ENCODE data around the gene N4BP2. TPM values are rescaled to one million over a fixed set of nuclear protein-coding genes. Genes with fewer than 3 reads are reported as not detected.

N4BP2 gene
- total RNA-seq, 1 donor from 2014 or later: 9.8 TPM

DNA sequence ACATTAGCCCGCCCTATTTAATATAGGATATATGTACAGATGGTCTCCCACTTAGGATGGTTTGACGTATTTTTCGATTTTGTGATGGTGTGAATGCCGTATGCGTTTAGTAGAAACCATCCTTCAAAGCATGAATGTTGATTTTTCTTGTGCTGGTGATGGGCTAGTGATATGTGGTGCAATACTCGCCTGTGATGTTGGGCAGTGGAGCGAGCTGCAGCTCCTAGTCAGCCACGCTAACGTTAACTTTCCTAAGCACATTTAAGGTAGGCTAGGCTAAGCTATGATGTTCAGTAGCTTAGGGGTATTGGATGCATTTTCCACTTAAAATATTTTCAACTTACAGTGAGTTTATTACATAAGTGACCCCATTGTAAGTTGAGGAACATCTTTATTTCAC, 103.6 kb downstream of the N4BP2 start:
- TF ChIP-seq, protein P1, sequence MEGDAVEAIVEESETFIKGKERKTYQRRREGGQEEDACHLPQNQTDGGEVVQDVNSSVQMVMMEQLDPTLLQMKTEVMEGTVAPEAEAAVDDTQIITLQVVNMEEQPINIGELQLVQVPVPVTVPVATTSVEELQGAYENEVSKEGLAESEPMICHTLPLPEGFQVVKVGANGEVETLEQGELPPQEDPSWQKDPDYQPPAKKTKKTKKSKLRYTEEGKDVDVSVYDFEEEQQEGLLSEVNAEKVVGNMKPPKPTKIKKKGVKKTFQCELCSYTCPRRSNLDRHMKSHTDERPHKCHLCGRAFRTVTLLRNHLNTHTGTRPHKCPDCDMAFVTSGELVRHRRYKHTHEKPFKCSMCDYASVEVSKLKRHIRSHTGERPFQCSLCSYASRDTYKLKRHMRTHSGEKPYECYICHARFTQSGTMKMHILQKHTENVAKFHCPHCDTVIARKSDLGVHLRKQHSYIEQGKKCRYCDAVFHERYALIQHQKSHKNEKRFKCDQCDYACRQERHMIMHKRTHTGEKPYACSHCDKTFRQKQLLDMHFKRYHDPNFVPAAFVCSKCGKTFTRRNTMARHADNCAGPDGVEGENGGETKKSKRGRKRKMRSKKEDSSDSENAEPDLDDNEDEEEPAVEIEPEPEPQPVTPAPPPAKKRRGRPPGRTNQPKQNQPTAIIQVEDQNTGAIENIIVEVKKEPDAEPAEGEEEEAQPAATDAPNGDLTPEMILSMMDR (IDR thresholded peaks at IDR 0.05): no peak
- Histone ChIP-seq H3K27ac (no peak overlapping the region), H3K36me3 (no peaks in the 10 kb centered on the region), H3K9me3 (no peaks in the 10 kb centered on the region), H3K4me3 (no peak overlapping the region), H3K27me3 (no peaks in the 10 kb centered on the region), H3K4me1 (no peaks in the 10 kb centered on the region)
- intact Hi-C loops (cut with DNase I): no loop called here
- DNase-seq: no peak
- ATAC-seq: no peak

DNA sequence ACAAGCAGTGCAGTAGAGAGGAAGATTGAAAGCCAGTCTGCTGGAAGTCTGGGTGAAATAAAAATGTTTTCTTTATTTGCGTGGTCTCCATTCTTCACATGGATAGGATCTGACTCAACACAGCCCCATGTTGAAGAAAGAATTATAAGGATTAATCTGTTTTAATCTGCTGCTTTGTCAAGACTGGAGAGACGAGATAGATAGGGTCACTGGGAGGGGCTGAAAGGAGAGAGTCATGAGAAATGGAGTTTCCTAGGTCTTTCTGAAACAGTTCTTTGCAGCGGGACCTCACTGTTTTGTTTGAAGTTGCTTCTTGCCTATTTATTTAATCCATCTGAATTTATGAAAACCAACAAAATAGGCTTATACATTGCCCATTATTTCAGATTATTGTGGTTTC, 107.8 kb downstream of the N4BP2 start:
- ATAC-seq: no peak
- DNase-seq: no peak
- TF ChIP-seq, protein P1 (IDR thresholded peaks at IDR 0.05): no peak
- Histone ChIP-seq H3K4me1 (no peaks in the 10 kb centered on the region), H3K9me3 (peaks cover 11% of the 10 kb centered on the region), H3K27ac (no peak overlapping the region), H3K4me3 (no peak overlapping the region), H3K27me3 (no peaks in the 10 kb centered on the region), H3K36me3 (no peaks in the 10 kb centered on the region)
- intact Hi-C loops (cut with DNase I): no loop called here

DNA sequence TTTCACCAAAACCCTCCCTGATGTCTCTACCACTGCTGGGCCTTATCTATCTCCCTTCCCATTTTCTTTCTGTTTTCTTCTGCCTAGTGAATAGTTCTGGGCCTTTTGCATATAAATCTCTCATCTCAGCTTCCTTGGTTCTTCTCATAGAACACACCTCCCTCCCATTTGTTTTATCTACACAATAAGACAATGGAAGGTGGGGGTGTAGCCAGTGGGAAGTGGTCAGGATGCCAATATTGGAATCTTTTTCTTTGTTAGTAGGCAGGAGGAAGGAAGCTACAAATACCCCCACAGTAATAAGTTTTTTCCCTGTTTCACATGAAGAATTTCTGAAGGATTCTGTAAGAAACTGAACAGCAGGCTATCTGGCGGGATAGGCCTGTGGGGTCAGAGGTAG, 109.3 kb downstream of the N4BP2 start:
- Histone ChIP-seq H3K4me3 (no peak overlapping the region), H3K36me3 (no peaks in the 10 kb centered on the region), H3K9me3 (peaks cover 11% of the 10 kb centered on the region), H3K27me3 (no peaks in the 10 kb centered on the region), H3K4me1 (no peaks in the 10 kb centered on the region), H3K27ac (no peak overlapping the region)
- DNase-seq (no peak), ATAC-seq (no peak)
- TF ChIP-seq, protein P1 (IDR thresholded peaks at IDR 0.05): no peak
- intact Hi-C loops (cut with DNase I): no loop called here

- intact Hi-C loops (cut with DNase I): no loop called here
- Histone ChIP-seq H3K36me3 (no peaks in the 10 kb centered on the region), H3K4me1 (no peaks in the 10 kb centered on the region), H3K27ac (no peak overlapping the region), H3K27me3 (no peaks in the 10 kb centered on the region), H3K9me3 (peaks cover 11% of the 10 kb centered on the region), H3K4me3 (no peak overlapping the region)
- TF ChIP-seq, protein P1 (IDR thresholded peaks at IDR 0.05): no peak
- ATAC-seq (no peak), DNase-seq (no peak)
Observed at GRCh38 chr4:40168070-40168469, 111.4 kb downstream of the N4BP2 start.

- no peak overlapping the region for H3K4me3 ChIP-seq
- ATAC-seq (no peak), DNase-seq (no peak)
Observed at GRCh38 chr4:40170588-40170987, 113.9 kb downstream of the N4BP2 start.

More at GRCh38 chr4:40170588-40170987, 113.9 kb downstream of the N4BP2 start:
- no peaks in the 10 kb centered on the region for H3K4me1 ChIP-seq
- no peaks in the 10 kb centered on the region for H3K27me3 ChIP-seq
- peaks cover 11% of the 10 kb centered on the region for H3K9me3 ChIP-seq
- TF ChIP-seq, protein P1 (IDR thresholded peaks at IDR 0.05): no peak
- no peaks in the 10 kb centered on the region for H3K36me3 ChIP-seq
- H3K27ac ChIP-seq: no peak overlapping the region
- intact Hi-C loops (cut with DNase I): no loop called here
